K562 (cell line): Measurements from ENCODE around the gene DNALI1. TPM values are rescaled to one million over a fixed set of nuclear protein-coding genes. Genes with fewer than 3 reads are reported as not detected.

ENCODE experiments used
- ATAC-seq: fragments of 200-7000 bp; cut with Tn5 transposase; 3 replicates; pipeline ENCODE4 v1.9.1; 2020; ENCODE audit warnings: moderate library complexity
- BruUV-seq: library from RNA; stranded (reverse); fragments of 400-500 nt; replicated peaks from 2 replicates; lab custom pipeline; 2021; lab: Mats Ljungman, UMichigan
- CTCF ChIA-PET: fragments of 300-600 bp; formaldehyde crosslinking; extraction: SDS; loops from one replicate; lab custom pipeline; 2021; ENCODE audit warnings: low intra/inter-chr PET ratio; lab: Yijun Ruan, JAX
- POLR2A ChIA-PET: fragments of 300-600, 350-650 bp; sonication (Branson Sonifier 250); formaldehyde crosslinking; extraction: SDS; loops from one replicate; lab custom pipeline; 2021; ENCODE audit warnings: antibody characterized with exemption, inconsistent platforms; lab: Yijun Ruan, JAX
- DNase-seq, 4 experiments: peaks; one replicate each; pipeline versions ENCODE4 v3.0.0 to v3.0.0-alpha.2; 2011 to 2018; ENCODE audit warnings: low spot score in 3 of 4, mixed read lengths in 3 of 4; ENCODE audit errors: extremely low read depth in 1 of 4
- FAIRE-seq: peaks from 2 replicates; lab custom pipeline; 2011; peaks lifted over from hg19 to GRCh38; lab: Jason Lieb, UNC
- H2AFZ ChIP-seq: 2 replicates; pipeline ENCODE4 v1.6.0; 2011; ENCODE audit warnings: low read depth, low read length, control low read depth, inconsistent platforms
- H3K27ac ChIP-seq: fragments of 200-600 bp; 3 replicates; pipeline ENCODE4 v1.8.0; 2011; ENCODE audit warnings: low read depth, mild to moderate bottlenecking, control low read depth, inconsistent platforms, low read length, moderate library complexity, mixed read lengths; ENCODE audit errors: extremely low read depth
- H3K27me3 ChIP-seq, 2 experiments: fragments of 300-600 bp in 1 of 2; 2 replicates in 1 of 2; 3 replicates in 1 of 2; pipeline versions ENCODE4 v1.6.0 to v1.8.0; 2011; ENCODE audit warnings: inconsistent platforms in 2 of 2, low read length in 2 of 2, mild to moderate bottlenecking in 1 of 2, mixed read lengths in 1 of 2, moderate library complexity in 1 of 2; ENCODE audit not compliant: control insufficient read depth in 2 of 2, insufficient read depth in 2 of 2
- H3K36me3 ChIP-seq: fragments of 300-600 bp; 3 replicates; pipeline ENCODE4 v1.8.0; 2011; ENCODE audit warnings: mild to moderate bottlenecking, low read length, inconsistent platforms; ENCODE audit not compliant: control insufficient read depth, insufficient read depth
- H3K4me1 ChIP-seq, 2 experiments: fragments of 200-600 bp in 1 of 2; replicated peaks in 1 of 2; 2 replicates in 1 of 2; 3 replicates in 1 of 2; pipeline versions ENCODE4 v1.5.1 to v1.8.0; 2011; ENCODE audit warnings: inconsistent platforms in 2 of 2, low read length in 2 of 2, mild to moderate bottlenecking in 1 of 2, mixed read lengths in 1 of 2, moderate library complexity in 1 of 2; ENCODE audit not compliant: control insufficient read depth in 2 of 2, insufficient read depth in 2 of 2
- H3K4me2 ChIP-seq: 2 replicates; pipeline ENCODE4 v1.6.1; 2011; ENCODE audit warnings: low read length, control low read depth, inconsistent platforms, mixed read lengths; ENCODE audit not compliant: insufficient read depth
- H3K4me3 ChIP-seq: fragments of 200-600 bp; sonication (generic), shearing (Covaris generic); 2 replicates; pipeline ENCODE4 v1.5.1; 2016; ENCODE audit warnings: control low read depth, inconsistent platforms
- H3K79me2 ChIP-seq: fragments of 200-600 bp; 3 replicates; pipeline ENCODE4 v1.8.0; 2011; ENCODE audit warnings: low read length, inconsistent platforms; ENCODE audit not compliant: control insufficient read depth, insufficient read depth
- H3K9ac ChIP-seq, 2 experiments: 2 replicates each; pipeline versions ENCODE4 v1.6.0 to v1.6.1; 2011; ENCODE audit warnings: low read depth in 2 of 2, low read length in 2 of 2, control low read depth in 1 of 2, inconsistent platforms in 1 of 2, mild to moderate bottlenecking in 1 of 2, mixed read lengths in 1 of 2; ENCODE audit not compliant: insufficient read depth in 1 of 2
- H3K9me1 ChIP-seq: one replicate; pipeline ENCODE4 v1.6.0; 2011; ENCODE audit warnings: inconsistent platforms, mild to moderate bottlenecking, low read length, moderate library complexity; ENCODE audit not compliant: control insufficient read depth, insufficient read depth
- H3K9me3 ChIP-seq: replicated peaks from 2 replicates; pipeline ENCODE4 v1.5.1; 2011; ENCODE audit warnings: low read depth, low read length, inconsistent platforms; ENCODE audit not compliant: control insufficient read depth, insufficient read depth
- H4K20me1 ChIP-seq: replicated peaks from 2 replicates; pipeline ENCODE4 v1.6.1; 2011; ENCODE audit warnings: low read length, inconsistent platforms, mixed read lengths; ENCODE audit not compliant: control insufficient read depth, insufficient read depth
- CBX5 ChIP-seq: IDR thresholded peaks from 2 replicates; pipeline ENCODE4 v1.6.1; 2014; ENCODE audit warnings: low read depth, borderline replicate concordance
- CEBPB ChIP-seq: fragments of 450-650 bp; IDR thresholded peaks from 2 replicates; pipeline ENCODE4 v1.6.1; 2016; ENCODE audit warnings: missing genetic modification characterization, missing compliant biosample characterization
- DNMT1 ChIP-seq: fragments of 450-650 bp; IDR thresholded peaks from 2 replicates; pipeline ENCODE4 v1.6.1; 2016; ENCODE audit warnings: antibody characterized with exemption, mild to moderate bottlenecking
- HCFC1 ChIP-seq: IDR thresholded peaks from 2 replicates; pipeline ENCODE4 v1.6.1; 2012; ENCODE audit warnings: low read depth, low read length, improper control_type of control experiment
- KDM5B ChIP-seq: fragments of 200-600 bp; sonication (generic); IDR thresholded peaks from 2 replicates; pipeline ENCODE4 v1.6.1; 2012; ENCODE audit warnings: low read depth, mild to moderate bottlenecking, moderate library complexity, low read length, control low read depth, inconsistent platforms; ENCODE audit not compliant: insufficient replicate concordance
- KLF1 ChIP-seq: fragments of 450-650 bp; IDR thresholded peaks from 2 replicates; pipeline ENCODE4 v1.6.1; 2016; ENCODE audit warnings: missing genetic modification characterization, missing compliant biosample characterization
- MCM7 ChIP-seq, 2 experiments: fragments of 450-650 bp; IDR thresholded peaks; 2 replicates each; pipeline ENCODE4 v1.6.1; 2016 to 2018
- SIN3B ChIP-seq: fragments of 450-650 bp; IDR thresholded peaks from 2 replicates; pipeline ENCODE4 v1.6.1; 2017; ENCODE audit warnings: low read depth, mild to moderate bottlenecking, moderate library complexity
- TEAD2 ChIP-seq: fragments of 450-650 bp; IDR thresholded peaks from 2 replicates; pipeline ENCODE4 v1.6.1; 2016; ENCODE audit warnings: missing genetic modification characterization, control low read depth, missing compliant biosample characterization
- THAP12 ChIP-seq: fragments of 250-450 bp; sonication (Bioruptor Pico); IDR thresholded peaks from 2 replicates; pipeline ENCODE4 v1.9.0; 2021; ENCODE audit warnings: mild to moderate bottlenecking, inconsistent platforms
- ZBTB9 ChIP-seq: fragments of 450-650 bp; formaldehyde crosslinking; IDR thresholded peaks from 2 replicates; pipeline ENCODE4 v1.4.0; 2020; ENCODE audit warnings: mild to moderate bottlenecking, moderate library complexity
- WGBS: fragments of 100-300 bp; shearing (Covaris generic); methylation state at CpG from one replicate; pipeline ENCODE4 v1.1.6; 2016; ENCODE audit warnings: low coverage, mixed read lengths; ENCODE audit not compliant: insufficient coverage; ENCODE audit errors: missing lambda C conversion rate; 5-methylcytosine and 5-hydroxymethylcytosine counted together
- in situ Hi-C: fragments of 300-500 bp; cut with MboI; formaldehyde crosslinking; loops from 4 replicates; pipeline ENCODE4 v1.15.0; 2018; ENCODE audit warnings: inconsistent platforms, mixed read lengths
- intact Hi-C: fragments of 100-400 bp; cut with micrococcal nuclease; formaldehyde crosslinking; loops from 2 replicates; pipeline ENCODE4 v1.14.2; 2022
- polyA plus RNA-seq, 8 experiments: library from polyadenylated mRNA; depleted of rRNA in 4 of 8; stranded (reverse) in 5 of 8; unstranded in 3 of 8; fragments of >200 nt; fragmentation: Nextera tagmentation in 2 of 8; fragmentation: Illumina TruSeq in 1 of 8; extraction: Ambion mirVana in 2 of 8; extraction: Trizol in 1 of 8; gene quantifications; 2 replicates each; pipeline versions ENCODE4 v1.2.1 to v1.2.3, GENCODE V29; 2011 to 2014; ENCODE audit warnings: inconsistent platforms in 1 of 8, missing spikeins in 1 of 8
- total RNA-seq, 7 experiments: library from RNA; depleted of rRNA in 6 of 7; stranded (reverse); fragments of >200 nt in 6 of 7; fragmentation: Illumina TruSeq in 2 of 7; extraction: Trizol in 2 of 7; gene quantifications; 2 replicates each; pipeline versions ENCODE4 v1.2.1 to v1.2.3, GENCODE V29; 2011 to 2021; ENCODE audit warnings: low replicate concordance in 1 of 7

Gene DNALI1
- total and polyA plus RNA-seq, 9 of the 15 experiments (the other 6 are each of a cell fraction or from before 2014, with no cell fraction given) = 0.87 to 5.6 (median 1.2) TPM

- no peak overlapping the region for H3K27ac ChIP-seq
- intact Hi-C loops = loop anchor here (10.0 kb wide), 2 partner anchors 151 to 159 kb away; partner anchors contain the start of gene EPHA10
These were observed 49.2 kb downstream of the DNALI1 start for GRCh38 chr1:37605806-37606474.

More at GRCh38 chr1:37605806-37606474, 49.2 kb downstream of the DNALI1 start:
- ATAC-seq = no peak
- in situ Hi-C loops = loop anchor here (5.0 kb wide), 1 partner anchor 76 kb away; no protein-coding TSS in a partner anchor
- no peak overlapping the region for H3K4me3 ChIP-seq
- no peaks in the 10 kb centered on the region for H3K79me2 ChIP-seq
- H3K36me3 ChIP-seq = no peaks in the 10 kb centered on the region
- peaks cover 0 to 4% of the 10 kb centered on the region in 2 experiments; a peak in 2 of 5 replicates for H3K4me1 ChIP-seq
- TF ChIP-seq KDM5B (no peak), DNMT1 (no peak), KLF1 (no peak), SIN3B (no peak), THAP12 (CRISPR knock-in tag) (no peak), HCFC1 (no peak), CEBPB (tag) (no peak), TEAD2 (tag) (no peak), MCM7 (IDR thresholded peaks at IDR 0.05) (no peak), CBX5 (no peak), ZBTB9 (no peak)
- TF ChIP-seq, all 486 proteins: peak for 0
- WGBS = 0% methylated on average over 8 of the region's 9 CpGs
- Histone ChIP-seq H3K27me3 (peaks cover 56 to 64% of the 10 kb centered on the region in 2 experiments), H3K9me1 (no peaks in the 10 kb centered on the region), H2AFZ (no peak overlapping the region), H4K20me1 (0 out of 2 replicates have a peak, but pooled peaks cover 5% of the 10 kb centered on the region), H3K9ac (no peak overlapping the region), H3K4me2 (no peak overlapping the region), H3K9me3 (no peaks in the 10 kb centered on the region)
- POLR2A ChIA-PET = interaction anchor here (0.6 to 1.3 kb wide), 5 partner anchors 10 to 362 kb away, joined by 3 to 4 read pairs (median 3); partner anchors contain the start of gene GNL2
- no peak for DNase-seq
- no peak for FAIRE-seq
- BruUV-seq = no TSS peak
- CTCF ChIA-PET = no interaction called here
